Activated B cell treated with CpG ODN at 0.5 μM for 24 hours (primary cell): ENCODE data around the gene AKAP1. TPM values are rescaled to one million over a fixed set of nuclear protein-coding genes. Genes with fewer than 3 reads are reported as not detected.

Source experiments
- ATAC-seq: fragments of 200-7000 bp; cut with Tn5 transposase; one replicate; pipeline ENCODE4 v1.10.0; 2021; ENCODE audit warnings: low read depth, mild to moderate bottlenecking, moderate library complexity
- CTCF ChIA-PET: fragments of 350-600 bp; sonication (Branson Sonifier 250); formaldehyde crosslinking; loops from one replicate; lab custom pipeline; 2021; ENCODE audit warnings: antibody characterized with exemption; lab: Charles Lee
- POLR2A ChIA-PET: fragments of 350-600 bp; sonication (Branson Sonifier 250); formaldehyde crosslinking; loops from one replicate; lab custom pipeline; 2021; ENCODE audit warnings: antibody characterized with exemption; lab: Charles Lee
- DNase-seq: peaks from one replicate; pipeline ENCODE4 v3.0.0; 2022
- H3K27ac Mint-ChIP-seq: one replicate; pipeline ENCODE4 v1.8.0; 2020; ENCODE audit warnings: mixed read lengths
- H3K27me3 Mint-ChIP-seq: one replicate; pipeline ENCODE4 v1.8.0; 2021; ENCODE audit warnings: mixed read lengths
- H3K36me3 Mint-ChIP-seq: one replicate; pipeline ENCODE4 v1.8.0; 2021; ENCODE audit warnings: low read depth, mixed read lengths
- H3K4me1 Mint-ChIP-seq: one replicate; pipeline ENCODE4 v1.8.0; 2021; ENCODE audit warnings: mixed read lengths
- H3K4me3 Mint-ChIP-seq: one replicate; pipeline ENCODE4 v1.8.0; 2020; ENCODE audit warnings: mild to moderate bottlenecking, mixed read lengths
- H3K9me3 Mint-ChIP-seq: one replicate; pipeline ENCODE4 v1.8.0; 2020; ENCODE audit warnings: mixed read lengths
- CTCF ChIP-seq: fragments of 200-600 bp; IDR thresholded peaks from one replicate; pipeline ENCODE4 v1.8.0; 2022; ENCODE audit warnings: antibody characterized with exemption, mild to moderate bottlenecking
- intact Hi-C: fragments of 100-400 bp; cut with micrococcal nuclease; formaldehyde crosslinking; loops from one replicate; pipeline ENCODE4 v1.15.1; 2024
- total RNA-seq: library from RNA; stranded (reverse); gene quantifications from 2 replicates; pipeline ENCODE4 v1.2.3, GENCODE V29; 2022

Gene AKAP1
- total RNA-seq, 1 donor from 2014 or later: 22.5 TPM

- Mint-ChIP-seq H3K36me3 (no peaks in the 10 kb centered on the region), H3K9me3 (no peaks in the 10 kb centered on the region), H3K4me3 (no peak overlapping the region), H3K27ac (no peak overlapping the region), H3K27me3 (peaks cover 5% of the 10 kb centered on the region), H3K4me1 (peaks cover 2% of the 10 kb centered on the region)
- CTCF ChIA-PET: no interaction called here
- no peak for TF ChIP-seq CTCF
- no peak for DNase-seq
- POLR2A ChIA-PET: no interaction called here
- ATAC-seq: no peak
- intact Hi-C loops: no loop called here
Observed at GRCh38 chr17:57075193-57075592, 9.9 kb upstream of the AKAP1 start.

- ChIA-PET CTCF (no interaction called here), POLR2A (no interaction called here)
- no peak for ATAC-seq
- intact Hi-C loops: no loop called here
- Mint-ChIP-seq H3K27me3 (peaks cover 5% of the 10 kb centered on the region), H3K36me3 (no peaks in the 10 kb centered on the region), H3K4me1 (peaks cover 2% of the 10 kb centered on the region), H3K4me3 (no peak overlapping the region), H3K9me3 (no peaks in the 10 kb centered on the region), H3K27ac (no peak overlapping the region)
- DNase-seq: no peak
- TF ChIP-seq CTCF: no peak
Observed at GRCh38 chr17:57075785-57076184, 9.3 kb upstream of the AKAP1 start.

- ChIA-PET CTCF (no interaction called here), POLR2A (no interaction called here)
- Mint-ChIP-seq H3K4me3 (no peak overlapping the region), H3K9me3 (no peaks in the 10 kb centered on the region), H3K27ac (no peak overlapping the region), H3K4me1 (peaks cover 2% of the 10 kb centered on the region), H3K36me3 (no peaks in the 10 kb centered on the region), H3K27me3 (peaks cover 3% of the 10 kb centered on the region)
- ATAC-seq: no peak
- no peak for DNase-seq
- TF ChIP-seq CTCF: no peak
- intact Hi-C loops: no loop called here
Observed at GRCh38 chr17:57077000-57077399, 8.0 kb upstream of the AKAP1 start.

- Mint-ChIP-seq H3K27me3 (peaks cover 3% of the 10 kb centered on the region), H3K9me3 (no peaks in the 10 kb centered on the region), H3K4me1 (peaks cover 2% of the 10 kb centered on the region), H3K4me3 (no peak overlapping the region), H3K27ac (no peak overlapping the region), H3K36me3 (no peaks in the 10 kb centered on the region)
- TF ChIP-seq CTCF: no peak
- POLR2A ChIA-PET: no interaction called here
- intact Hi-C loops: no loop called here
- CTCF ChIA-PET: no interaction called here
- no peak for DNase-seq
- no peak for ATAC-seq
Observed at GRCh38 chr17:57078274-57078673, 6.8 kb upstream of the AKAP1 start.

- intact Hi-C loops: loop anchor here (10.0 kb wide), 2 partner anchors 1004 to 1434 kb away; partner anchors contain the start of genes DYNLL2 and MTMR4
- H3K36me3 Mint-ChIP-seq: peaks cover 3% of the 10 kb centered on the region
- ATAC-seq (no peak), DNase-seq (no peak)
- CTCF ChIA-PET: no interaction called here
- no peak overlapping the region for H3K4me3 Mint-ChIP-seq
- H3K27me3 Mint-ChIP-seq: no peaks in the 10 kb centered on the region
- POLR2A ChIA-PET: no interaction called here
- H3K4me1 Mint-ChIP-seq: peaks cover 7% of the 10 kb centered on the region
- H3K9me3 Mint-ChIP-seq: no peaks in the 10 kb centered on the region
- no peak overlapping the region for H3K27ac Mint-ChIP-seq
- no peak for TF ChIP-seq CTCF
Observed at GRCh38 chr17:57080718-57081117, 4.3 kb upstream of the AKAP1 start.
